GM13976 (cell line): ENCODE data around the gene USP36.

ENCODE experiments used
- DNase-seq: peaks from one replicate; pipeline ENCODE4 v3.0.0; 2012; ENCODE audit warnings: low spot score
- CTCF ChIP-seq: IDR thresholded peaks from 2 replicates; pipeline ENCODE4 v1.5.1; 2012; ENCODE audit warnings: borderline replicate concordance, mild to moderate bottlenecking; ENCODE audit not compliant: insufficient read depth; ENCODE audit errors: extremely low read depth, missing control alignments, control extremely low read depth
- in situ Hi-C: fragments of 300-500 bp; cut with MboI; formaldehyde crosslinking; loops from one replicate; pipeline ENCODE4 v1.12.0; 2022; ENCODE audit warnings: low sequenced_read_pairs, mixed read lengths, inconsistent platforms; ENCODE audit not compliant: unreplicated experiment

Gene USP36

GRCh38 chr17:78748730-78749317, 91.8 kb downstream of the USP36 start:
- no peak for TF ChIP-seq CTCF
- in situ Hi-C loops: no loop called here
- no peak for DNase-seq

GRCh38 chr17:78748048-78748729, 92.4 kb downstream of the USP36 start:
- in situ Hi-C loops: no loop called here
- TF ChIP-seq CTCF: no peak
- no peak for DNase-seq

GRCh38 chr17:78747488-78747887, 93.1 kb downstream of the USP36 start:
- in situ Hi-C loops: no loop called here
- no peak for DNase-seq
- no peak for TF ChIP-seq CTCF

- in situ Hi-C loops: no loop called here
- TF ChIP-seq CTCF: no peak
- no peak for DNase-seq
Observed at GRCh38 chr17:78746949-78747269, 93.7 kb downstream of the USP36 start.

- DNase-seq: no peak
- in situ Hi-C loops: no loop called here
- no peak for TF ChIP-seq CTCF
Observed at GRCh38 chr17:78746263-78746948, 94.2 kb downstream of the USP36 start.
